ENCODE measurements around the gene ALOX15B.

GRCh38 chr17:8079291-8080207 is 40.7 kb downstream of the ALOX15B start:
- TF ChIP-seq CTCF (IDR thresholded peaks at IDR 0.05; ENCODE audit: borderline replicate concordance, extremely low read depth, low read length, poor library complexity, severe bottlenecking) (peak; percentile 88), EZH2 (IDR thresholded peaks at IDR 0.05; ENCODE audit: borderline replicate concordance, low read depth, low read length, severe bottlenecking) (peak; percentile 10)

Data from DND-41 (cell line).